HCT116 (cell line): ENCODE results near the gene GFI1. TPM values are rescaled to one million over a fixed set of nuclear protein-coding genes. Genes with fewer than 3 reads are reported as not detected.

Source experiments
- ATAC-seq: fragments of 200-7000 bp; cut with Tn5 transposase; 2 replicates; pipeline ENCODE4 v1.9.1; 2020; ENCODE audit warnings: mild to moderate bottlenecking, moderate library complexity
- BruUV-seq: library from RNA; stranded (reverse); fragments of 400-500 nt; replicated peaks from 2 replicates; lab custom pipeline; 2021; lab: Mats Ljungman, UMichigan
- CTCF ChIA-PET: fragments of 300-600 bp; sonication (Branson Sonifier 250); formaldehyde crosslinking; loops from one replicate; lab custom pipeline; 2021; ENCODE audit warnings: antibody characterized with exemption; lab: Charles Lee
- POLR2A ChIA-PET: fragments of 300-600, 350-600 bp; sonication (Branson Sonifier 250); formaldehyde crosslinking; loops from one replicate; lab custom pipeline; 2021; ENCODE audit warnings: antibody characterized with exemption; lab: Charles Lee
- RAD21 ChIA-PET, 2 experiments: fragments of 300-600 bp; sonication (Branson Sonifier 250); formaldehyde crosslinking; loops; one replicate each; lab custom pipeline; 2023; ENCODE audit warnings: low total read pairs in 2 of 2; ENCODE audit not compliant: uncharacterized antibody in 2 of 2, unreplicated experiment in 2 of 2, low non-redundant PET in 1 of 2; lab: Charles Lee
- DNase-seq: peaks from one replicate; pipeline ENCODE4 v3.0.0-alpha.2; 2010; ENCODE audit warnings: low read depth, low spot score
- H2AFZ ChIP-seq: fragments of 200-600 bp; shearing (Covaris generic), sonication (generic); 2 replicates; pipeline ENCODE4 v1.6.1; 2017; ENCODE audit warnings: low read depth, mixed run types, mixed read lengths, antibody characterized with exemption, low read length; ENCODE audit not compliant: poor library complexity, severe bottlenecking
- H3K27ac ChIP-seq: 2 replicates; pipeline ENCODE4 v1.5.1; 2012; ENCODE audit warnings: low read depth, low read length
- H3K27me3 ChIP-seq: fragments of 200-600 bp; sonication (generic); 2 replicates; pipeline ENCODE4 v1.6.1; 2016; ENCODE audit warnings: mixed run types, low read length, mixed read lengths; ENCODE audit not compliant: insufficient read depth
- H3K36me3 ChIP-seq, 2 experiments: fragments of 200-500 bp in 1 of 2; fragments of 200-600 bp in 1 of 2; sonication (Bioruptor generic) in 1 of 2; sonication (generic) in 1 of 2; 2 replicates each; pipeline versions ENCODE4 v1.5.1 to v1.6.1; 2014 to 2016; ENCODE audit warnings: low read length in 2 of 2, inconsistent platforms in 1 of 2, mixed read lengths in 1 of 2, mixed run types in 1 of 2; ENCODE audit not compliant: insufficient read depth in 2 of 2, control insufficient read depth in 1 of 2
- H3K4me1 ChIP-seq, 2 experiments: fragments of 200-600 bp in 1 of 2; sonication (generic) in 1 of 2; 2 replicates each; pipeline versions ENCODE4 v1.5.1 to v1.6.1; 2012 to 2017; ENCODE audit warnings: low read length in 2 of 2, inconsistent platforms in 1 of 2, mild to moderate bottlenecking in 1 of 2, mixed read lengths in 1 of 2, mixed run types in 1 of 2, moderate library complexity in 1 of 2; ENCODE audit not compliant: insufficient read depth in 2 of 2, control insufficient read depth in 1 of 2
- H3K4me2 ChIP-seq: fragments of 200-600 bp; sonication (generic); 2 replicates; pipeline ENCODE4 v1.6.1; 2017; ENCODE audit warnings: mixed run types, low read length, mixed read lengths
- H3K4me3 ChIP-seq, 2 experiments: fragments of 200-600 bp in 1 of 2; sonication (generic) in 1 of 2; replicated peaks in 1 of 2; 2 replicates each; pipeline ENCODE4 v1.5.1; 2011 to 2016; ENCODE audit warnings: low read length in 2 of 2, control low read depth in 1 of 2, low read depth in 1 of 2, mild to moderate bottlenecking in 1 of 2, mixed read lengths in 1 of 2, mixed run types in 1 of 2
- H3K79me2 ChIP-seq: fragments of 200-600 bp; sonication (generic); 2 replicates; pipeline ENCODE4 v1.6.1; 2017; ENCODE audit warnings: mild to moderate bottlenecking, mixed run types, low read length, moderate library complexity, mixed read lengths; ENCODE audit not compliant: insufficient read depth
- H3K9ac ChIP-seq: fragments of 200-600 bp; sonication (generic); 2 replicates; pipeline ENCODE4 v1.6.1; 2016; ENCODE audit warnings: low read length, mixed read lengths
- H3K9me2 ChIP-seq: fragments of 200-600 bp; sonication (generic), shearing (Covaris generic); 2 replicates; pipeline ENCODE4 v1.6.1; 2017; ENCODE audit warnings: mixed run types, mild to moderate bottlenecking, moderate library complexity; ENCODE audit not compliant: insufficient read depth
- H3K9me3 ChIP-seq, 2 experiments: fragments of 200-500 bp in 1 of 2; fragments of 200-600 bp in 1 of 2; sonication (Bioruptor generic) in 1 of 2; sonication (generic) in 1 of 2; 2 replicates each; pipeline ENCODE4 v1.6.1; 2014 to 2017; ENCODE audit warnings: low read length in 2 of 2, mixed read lengths in 2 of 2, inconsistent platforms in 1 of 2, low read depth in 1 of 2, mild to moderate bottlenecking in 1 of 2, mixed run types in 1 of 2, moderate library complexity in 1 of 2; ENCODE audit not compliant: control insufficient read depth in 1 of 2, insufficient read depth in 1 of 2
- H4K20me1 ChIP-seq: fragments of 200-600 bp; sonication (generic), shearing (Covaris generic); 2 replicates; pipeline ENCODE4 v1.6.1; 2017; ENCODE audit warnings: mixed run types, mild to moderate bottlenecking, moderate library complexity; ENCODE audit not compliant: insufficient read depth
- CBX3 ChIP-seq: IDR thresholded peaks from 2 replicates; pipeline ENCODE4 v1.6.1; 2012; ENCODE audit warnings: low read depth
- CEBPB ChIP-seq: IDR thresholded peaks from 2 replicates; pipeline ENCODE4 v1.6.1; 2012; ENCODE audit warnings: low read depth
- EGR1 ChIP-seq: IDR thresholded peaks from 2 replicates; pipeline ENCODE4 v1.6.1; 2012; ENCODE audit warnings: low read depth
- ELF1 ChIP-seq: IDR thresholded peaks from 2 replicates; pipeline ENCODE4 v1.6.1; 2012; ENCODE audit warnings: low read depth, borderline replicate concordance
- EZH2 ChIP-seq: fragments of 200-600 bp; sonication (generic); IDR thresholded peaks from 2 replicates; pipeline ENCODE4 v1.6.1; 2017; ENCODE audit warnings: antibody characterized with exemption, mixed run types
- JUND ChIP-seq: IDR thresholded peaks from 2 replicates; pipeline ENCODE4 v1.6.1; 2012
- POLR2A ChIP-seq: IDR thresholded peaks from 2 replicates; pipeline ENCODE4 v1.7.0; 2011; ENCODE audit warnings: borderline replicate concordance; ENCODE audit not compliant: insufficient read depth, insufficient read length; ENCODE audit errors: extremely low read depth
- POLR2AphosphoS5 ChIP-seq: IDR thresholded peaks from 2 replicates; pipeline ENCODE4 v1.6.1; 2011; ENCODE audit warnings: mild to moderate bottlenecking, low read depth, low read length, moderate library complexity
- RAD21 ChIP-seq: IDR thresholded peaks from 2 replicates; pipeline ENCODE4 v1.6.1; 2012; ENCODE audit warnings: low read depth, mild to moderate bottlenecking
- SP1 ChIP-seq: IDR thresholded peaks from 2 replicates; pipeline ENCODE4 v1.6.1; 2012; ENCODE audit warnings: low read depth
- SRF ChIP-seq: IDR thresholded peaks from 2 replicates; pipeline ENCODE4 v1.6.1; 2012; ENCODE audit warnings: low read depth
- TCF7L2 ChIP-seq: IDR thresholded peaks from 2 replicates; pipeline ENCODE4 v1.7.0; 2011; ENCODE audit warnings: borderline replicate concordance, inconsistent platforms; ENCODE audit not compliant: insufficient read depth, insufficient read length; ENCODE audit errors: extremely low read depth
- YY1 ChIP-seq: IDR thresholded peaks from 2 replicates; pipeline ENCODE4 v1.6.1; 2011; ENCODE audit warnings: low read length, low read depth, moderate library complexity, mild to moderate bottlenecking; ENCODE audit not compliant: insufficient replicate concordance; ENCODE audit errors: extremely low read depth
- ZFX ChIP-seq: fragments of 450-650 bp; IDR thresholded peaks from 2 replicates; pipeline ENCODE4 v1.6.1; 2017
- ZNF274 ChIP-seq: fragments of 200-500 bp; sonication (Bioruptor generic); IDR thresholded peaks from 2 replicates; pipeline ENCODE4 v1.6.1; 2014; ENCODE audit warnings: mild to moderate bottlenecking, low read depth, low read length, inconsistent platforms
- intact Hi-C: fragments of 100-400 bp; cut with micrococcal nuclease; formaldehyde crosslinking; loops from 2 replicates; pipeline ENCODE4 v1.10.0; 2022
- total RNA-seq: library from RNA; stranded (reverse); gene quantifications from one replicate; pipeline ENCODE4 v1.2.1, GENCODE V29; 2021; ENCODE audit not compliant: unreplicated experiment
- TF ChIP-seq, protein P1 (sequence below): IDR thresholded peaks from 2 replicates; pipeline ENCODE4 v1.6.1; 2011; ENCODE audit warnings: mild to moderate bottlenecking, low read length, moderate library complexity; ENCODE audit not compliant: insufficient replicate concordance; ENCODE audit errors: extremely low read depth
- TF ChIP-seq, protein P2 (sequence below): IDR thresholded peaks from 2 replicates; pipeline ENCODE4 v1.6.1; 2012; ENCODE audit warnings: low read depth
- TF ChIP-seq, protein P3 (sequence below), 3 experiments: fragments of 200-600 bp in 1 of 3; sonication (generic) in 1 of 3; IDR thresholded peaks in 2 of 3; conservative IDR thresholded peaks in 1 of 3; 2 replicates each; pipeline ENCODE4 v1.5.1; 2012 to 2017; ENCODE audit warnings: low read depth in 2 of 3, low read length in 2 of 3, antibody characterized with exemption in 1 of 3, borderline replicate concordance in 1 of 3, control low read depth in 1 of 3, mild to moderate bottlenecking in 1 of 3, mixed read lengths in 1 of 3, mixed run types in 1 of 3, moderate library complexity in 1 of 3; ENCODE audit not compliant: insufficient read depth in 1 of 3

Gene GFI1
- total RNA-seq, 1 experiment from 2014 or later, result 8.1 TPM

DNA sequence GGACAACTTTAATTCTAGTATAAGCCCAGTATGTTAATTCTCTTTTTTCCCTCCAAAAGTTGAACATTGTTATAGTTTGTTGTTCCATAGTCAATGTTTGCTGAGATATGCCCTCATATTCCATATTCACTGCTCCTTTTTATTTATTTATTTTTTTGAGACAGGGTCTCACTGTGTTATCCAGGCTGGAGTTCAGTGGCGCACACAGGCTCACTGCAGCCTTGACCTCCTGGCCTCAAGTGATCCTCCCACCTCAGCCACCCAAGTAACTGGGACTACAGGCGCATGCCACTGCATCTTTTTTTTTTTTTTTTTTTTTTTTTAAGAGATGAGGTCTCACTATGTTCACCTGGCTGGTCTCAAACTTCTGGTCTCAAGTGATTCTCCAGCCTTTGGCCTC, 38.7 kb downstream of the GFI1 start (continued):
- TF ChIP-seq TCF7L2 (no peak), RAD21 (no peak)

DNA sequence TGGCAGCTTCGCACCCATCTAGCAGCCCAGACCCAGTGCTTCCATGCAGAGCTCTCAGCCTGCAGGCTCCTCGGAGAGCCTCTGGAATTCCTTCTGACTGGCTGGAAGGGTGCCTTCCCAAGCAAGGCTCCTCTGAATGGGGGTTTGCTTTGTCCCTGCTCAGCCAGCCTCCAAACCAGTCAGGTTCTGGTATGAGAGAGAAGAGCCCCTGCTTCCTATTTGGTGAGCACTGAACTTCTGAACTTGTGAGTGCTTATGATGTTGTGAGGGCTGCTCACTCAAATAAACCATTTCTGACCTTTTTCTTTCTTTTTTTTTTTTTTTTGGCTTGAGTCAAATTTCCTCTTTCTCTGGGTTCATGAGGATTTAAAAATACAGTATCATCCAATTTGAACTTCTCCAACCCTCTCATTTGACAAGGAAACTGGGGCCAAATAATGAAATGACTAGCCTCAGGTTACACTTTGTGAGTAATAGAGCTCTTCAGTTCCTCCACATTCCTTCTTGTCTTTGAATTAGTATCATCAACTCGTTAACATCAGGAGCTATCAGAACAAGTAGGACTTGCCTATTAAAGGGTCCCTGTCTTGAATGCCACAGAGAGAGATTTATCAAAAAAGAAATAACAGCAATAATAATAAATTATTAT, 39.6 kb downstream of the GFI1 start:
- BruUV-seq, result no TSS peak
- Histone ChIP-seq H3K27ac (no peak overlapping the region), H3K9me3 (no peaks in the 10 kb centered on the region), H4K20me1 (no peaks in the 10 kb centered on the region), H3K9me2 (no peaks in the 10 kb centered on the region), H3K27me3 (no peaks in the 10 kb centered on the region), H3K36me3 (no peaks in the 10 kb centered on the region), H3K79me2 (no peaks in the 10 kb centered on the region), H3K4me2 (no peak overlapping the region), H3K4me3 (no peak overlapping the region), H2AFZ (no peak overlapping the region), H3K9ac (no peak overlapping the region), H3K4me1 (peaks cover 0 to 8% of the 10 kb centered on the region in 2 experiments; a peak in 1 of 4 replicates)
- ATAC-seq, result no peak
- POLR2A ChIA-PET, result no interaction called here
- intact Hi-C loops, result no loop called here
- CTCF ChIA-PET, result no interaction called here
- RAD21 ChIA-PET, result no interaction called here
- TF ChIP-seq SP1 (no peak), POLR2AphosphoS5 (no peak), SRF (no peak), ZFX (no peak), TCF7L2 (no peak), CBX3 (no peak), YY1 (no peak), JUND (no peak), ZNF274 (no peak), CEBPB (no peak), POLR2A (no peak), ELF1 (no peak), EGR1 (no peak), EZH2 (no peak)
- TF ChIP-seq, protein P1, sequence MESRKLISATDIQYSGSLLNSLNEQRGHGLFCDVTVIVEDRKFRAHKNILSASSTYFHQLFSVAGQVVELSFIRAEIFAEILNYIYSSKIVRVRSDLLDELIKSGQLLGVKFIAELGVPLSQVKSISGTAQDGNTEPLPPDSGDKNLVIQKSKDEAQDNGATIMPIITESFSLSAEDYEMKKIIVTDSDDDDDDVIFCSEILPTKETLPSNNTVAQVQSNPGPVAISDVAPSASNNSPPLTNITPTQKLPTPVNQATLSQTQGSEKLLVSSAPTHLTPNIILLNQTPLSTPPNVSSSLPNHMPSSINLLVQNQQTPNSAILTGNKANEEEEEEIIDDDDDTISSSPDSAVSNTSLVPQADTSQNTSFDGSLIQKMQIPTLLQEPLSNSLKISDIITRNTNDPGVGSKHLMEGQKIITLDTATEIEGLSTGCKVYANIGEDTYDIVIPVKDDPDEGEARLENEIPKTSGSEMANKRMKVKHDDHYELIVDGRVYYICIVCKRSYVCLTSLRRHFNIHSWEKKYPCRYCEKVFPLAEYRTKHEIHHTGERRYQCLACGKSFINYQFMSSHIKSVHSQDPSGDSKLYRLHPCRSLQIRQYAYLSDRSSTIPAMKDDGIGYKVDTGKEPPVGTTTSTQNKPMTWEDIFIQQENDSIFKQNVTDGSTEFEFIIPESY, result no peak
- TF ChIP-seq, protein P2, sequence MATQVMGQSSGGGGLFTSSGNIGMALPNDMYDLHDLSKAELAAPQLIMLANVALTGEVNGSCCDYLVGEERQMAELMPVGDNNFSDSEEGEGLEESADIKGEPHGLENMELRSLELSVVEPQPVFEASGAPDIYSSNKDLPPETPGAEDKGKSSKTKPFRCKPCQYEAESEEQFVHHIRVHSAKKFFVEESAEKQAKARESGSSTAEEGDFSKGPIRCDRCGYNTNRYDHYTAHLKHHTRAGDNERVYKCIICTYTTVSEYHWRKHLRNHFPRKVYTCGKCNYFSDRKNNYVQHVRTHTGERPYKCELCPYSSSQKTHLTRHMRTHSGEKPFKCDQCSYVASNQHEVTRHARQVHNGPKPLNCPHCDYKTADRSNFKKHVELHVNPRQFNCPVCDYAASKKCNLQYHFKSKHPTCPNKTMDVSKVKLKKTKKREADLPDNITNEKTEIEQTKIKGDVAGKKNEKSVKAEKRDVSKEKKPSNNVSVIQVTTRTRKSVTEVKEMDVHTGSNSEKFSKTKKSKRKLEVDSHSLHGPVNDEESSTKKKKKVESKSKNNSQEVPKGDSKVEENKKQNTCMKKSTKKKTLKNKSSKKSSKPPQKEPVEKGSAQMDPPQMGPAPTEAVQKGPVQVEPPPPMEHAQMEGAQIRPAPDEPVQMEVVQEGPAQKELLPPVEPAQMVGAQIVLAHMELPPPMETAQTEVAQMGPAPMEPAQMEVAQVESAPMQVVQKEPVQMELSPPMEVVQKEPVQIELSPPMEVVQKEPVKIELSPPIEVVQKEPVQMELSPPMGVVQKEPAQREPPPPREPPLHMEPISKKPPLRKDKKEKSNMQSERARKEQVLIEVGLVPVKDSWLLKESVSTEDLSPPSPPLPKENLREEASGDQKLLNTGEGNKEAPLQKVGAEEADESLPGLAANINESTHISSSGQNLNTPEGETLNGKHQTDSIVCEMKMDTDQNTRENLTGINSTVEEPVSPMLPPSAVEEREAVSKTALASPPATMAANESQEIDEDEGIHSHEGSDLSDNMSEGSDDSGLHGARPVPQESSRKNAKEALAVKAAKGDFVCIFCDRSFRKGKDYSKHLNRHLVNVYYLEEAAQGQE, result no peak
- TF ChIP-seq, protein P3, sequence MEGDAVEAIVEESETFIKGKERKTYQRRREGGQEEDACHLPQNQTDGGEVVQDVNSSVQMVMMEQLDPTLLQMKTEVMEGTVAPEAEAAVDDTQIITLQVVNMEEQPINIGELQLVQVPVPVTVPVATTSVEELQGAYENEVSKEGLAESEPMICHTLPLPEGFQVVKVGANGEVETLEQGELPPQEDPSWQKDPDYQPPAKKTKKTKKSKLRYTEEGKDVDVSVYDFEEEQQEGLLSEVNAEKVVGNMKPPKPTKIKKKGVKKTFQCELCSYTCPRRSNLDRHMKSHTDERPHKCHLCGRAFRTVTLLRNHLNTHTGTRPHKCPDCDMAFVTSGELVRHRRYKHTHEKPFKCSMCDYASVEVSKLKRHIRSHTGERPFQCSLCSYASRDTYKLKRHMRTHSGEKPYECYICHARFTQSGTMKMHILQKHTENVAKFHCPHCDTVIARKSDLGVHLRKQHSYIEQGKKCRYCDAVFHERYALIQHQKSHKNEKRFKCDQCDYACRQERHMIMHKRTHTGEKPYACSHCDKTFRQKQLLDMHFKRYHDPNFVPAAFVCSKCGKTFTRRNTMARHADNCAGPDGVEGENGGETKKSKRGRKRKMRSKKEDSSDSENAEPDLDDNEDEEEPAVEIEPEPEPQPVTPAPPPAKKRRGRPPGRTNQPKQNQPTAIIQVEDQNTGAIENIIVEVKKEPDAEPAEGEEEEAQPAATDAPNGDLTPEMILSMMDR (IDR thresholded peaks at IDR 0.05 in 2 of 3, conservative IDR thresholded peaks at IDR 0.05 in 1 of 3; ENCODE audit: borderline replicate concordance in 1 of 3, insufficient read depth in 1 of 3, low read depth in 2 of 3, low read length in 2 of 3), result no peak
- DNase-seq, result no peak
